Endothelial cell of umbilical vein (primary cell): ENCODE data around the gene CDH23. TPM values are rescaled to one million over a fixed set of nuclear protein-coding genes. Genes with fewer than 3 reads are reported as not detected.
A peak's percentile ranks its signal among the peaks of the same experiment; 100 is the strongest.

Experiments
- BruUV-seq: library from RNA; stranded (reverse); fragments of 400-500 nt; replicated peaks from 2 replicates; lab custom pipeline; 2021; lab: Mats Ljungman, UMichigan
- CTCF ChIA-PET: fragments of 300-600, 350-600 bp; sonication (Branson Sonifier 250); formaldehyde crosslinking; loops from one replicate; lab custom pipeline; 2021; ENCODE audit warnings: antibody characterized with exemption, inconsistent platforms; lab: Charles Lee
- POLR2A ChIA-PET: fragments of 300-600, 350-600 bp; sonication (Branson Sonifier 250); formaldehyde crosslinking; loops from one replicate; lab custom pipeline; 2021; ENCODE audit warnings: antibody characterized with exemption, inconsistent platforms; lab: Charles Lee
- DNase-seq: peaks from one replicate; pipeline ENCODE4 v3.0.0-alpha.2; 2011; ENCODE audit warnings: low read depth, low spot score
- FAIRE-seq: peaks from 2 replicates; lab custom pipeline; 2011; peaks lifted over from hg19 to GRCh38; lab: Jason Lieb, UNC
- H2AFZ ChIP-seq: 2 replicates; pipeline ENCODE4 v1.6.0; 2012; ENCODE audit warnings: low read depth, low read length, control low read depth, inconsistent platforms
- H3K27ac ChIP-seq: 2 replicates; pipeline ENCODE4 v1.5.1; 2011; ENCODE audit warnings: low read depth, mild to moderate bottlenecking, control low read depth, low read length, moderate library complexity; ENCODE audit not compliant: insufficient read depth
- H3K27me3 ChIP-seq, 2 experiments: 2 replicates each; pipeline versions ENCODE4 v1.6.0 to v1.6.1; 2011; ENCODE audit warnings: low read length in 2 of 2, mixed read lengths in 1 of 2; ENCODE audit not compliant: control insufficient read depth in 2 of 2, insufficient read depth in 2 of 2
- H3K36me3 ChIP-seq, 2 experiments: 2 replicates in 1 of 2; 3 replicates in 1 of 2; pipeline ENCODE4 v1.5.1; 2011; ENCODE audit warnings: low read length in 2 of 2, mild to moderate bottlenecking in 1 of 2, moderate library complexity in 1 of 2; ENCODE audit not compliant: control insufficient read depth in 2 of 2, insufficient read depth in 2 of 2; ENCODE audit errors: extremely low read depth in 1 of 2
- H3K4me1 ChIP-seq: 3 replicates; pipeline ENCODE4 v1.5.1; 2011; ENCODE audit warnings: mild to moderate bottlenecking, low read length; ENCODE audit not compliant: control insufficient read depth, insufficient read depth; ENCODE audit errors: extremely low read depth
- H3K4me2 ChIP-seq: 2 replicates; pipeline ENCODE4 v1.6.1; 2011; ENCODE audit warnings: low read length, control low read depth, mixed read lengths; ENCODE audit not compliant: insufficient read depth
- H3K4me3 ChIP-seq, 3 experiments: fragments of 200-600 bp in 1 of 3; sonication (generic), shearing (Covaris generic) in 1 of 3; replicated peaks in 1 of 3; 2 replicates each; pipeline ENCODE4 v1.5.1; 2011 to 2016; ENCODE audit warnings: control low read depth in 3 of 3, low read length in 3 of 3, mild to moderate bottlenecking in 2 of 3, inconsistent platforms in 1 of 3, low read depth in 1 of 3, moderate library complexity in 1 of 3; ENCODE audit not compliant: insufficient read depth in 1 of 3
- H3K79me2 ChIP-seq: 2 replicates; pipeline ENCODE4 v1.6.0; 2012; ENCODE audit warnings: low read length, inconsistent platforms; ENCODE audit not compliant: control insufficient read depth, insufficient read depth
- H3K9ac ChIP-seq: replicated peaks from 2 replicates; pipeline ENCODE3; 2011; ENCODE audit warnings: low read length, control low read depth; ENCODE audit not compliant: insufficient read depth; ENCODE audit errors: extremely low read depth
- H3K9me1 ChIP-seq: replicated peaks from 3 replicates; pipeline ENCODE4 v1.6.0; 2011; ENCODE audit warnings: mild to moderate bottlenecking, low read length; ENCODE audit not compliant: control insufficient read depth, insufficient read depth; ENCODE audit errors: extremely low read depth
- H3K9me3 ChIP-seq: replicated peaks from 2 replicates; pipeline ENCODE4 v1.5.1; 2012; ENCODE audit warnings: low read length, inconsistent platforms; ENCODE audit not compliant: control insufficient read depth, insufficient read depth
- H4K20me1 ChIP-seq: replicated peaks from 2 replicates; pipeline ENCODE3; 2011; ENCODE audit warnings: mild to moderate bottlenecking, low read length; ENCODE audit not compliant: control insufficient read depth, insufficient read depth; ENCODE audit errors: extremely low read depth
- FOS ChIP-seq: IDR thresholded peaks from 2 replicates; pipeline ENCODE4 v1.6.1; 2011; ENCODE audit warnings: mild to moderate bottlenecking, low read length, moderate library complexity, borderline replicate concordance; ENCODE audit not compliant: insufficient read depth
- GATA2 ChIP-seq: IDR thresholded peaks from 2 replicates; pipeline ENCODE4 v1.7.0; 2011; ENCODE audit warnings: low read depth, mild to moderate bottlenecking, moderate library complexity, mixed read lengths, low read length; ENCODE audit not compliant: insufficient read length, insufficient read depth
- POLR2AphosphoS5 ChIP-seq: IDR thresholded peaks from 2 replicates; pipeline ENCODE4 v1.6.1; 2012; ENCODE audit warnings: low read depth, mild to moderate bottlenecking, control low read depth, low read length, moderate library complexity; ENCODE audit not compliant: insufficient read depth
- dilution Hi-C: fragments of 300-500 bp; cut with MboI; formaldehyde crosslinking; loops from one replicate; pipeline ENCODE4 v1.15.0; 2019; ENCODE audit warnings: low sequenced_read_pairs; ENCODE audit not compliant: extremely low pct_ligation_motif_present
- intact Hi-C: fragments of 100-400 bp; cut with micrococcal nuclease; formaldehyde crosslinking; loops from one replicate; pipeline ENCODE4 v1.10.0; 2022
- microRNA-seq: library from miRNA; unstranded; fragments of <30 nt; microRNA quantifications from one replicate; pipeline ENCODE4 v1.2.0, GENCODE V29; 2021; ENCODE audit warnings: borderline number of aligned reads, borderline replicate concordance
- polyA plus RNA-seq, 4 experiments: library from polyadenylated mRNA; depleted of rRNA in 3 of 4; stranded (reverse) in 3 of 4; unstranded in 1 of 4; fragments of >200 nt; gene quantifications; 2 replicates each; pipeline versions ENCODE4 v1.2.1 to v1.2.3, GENCODE V29; 2011 to 2012; ENCODE audit warnings: missing spikeins in 1 of 4
- small RNA-seq: library from RNA; depleted of rRNA; stranded (forward); fragments of <200 nt; gene quantifications from one replicate; pipeline ENCODE3, GENCODE V24; 2012; ENCODE audit warnings: low replicate concordance, low read depth; ENCODE audit not compliant: insufficient read depth, insufficient read length
- total RNA-seq: library from RNA; stranded (reverse); gene quantifications from 2 replicates; pipeline ENCODE4 v1.2.3, GENCODE V29; 2021
- TF ChIP-seq, protein P1 (sequence below), 2 donors: IDR thresholded peaks; 1 replicate in 1 of 2; 2 replicates in 1 of 2; pipeline ENCODE4 v1.5.1; 2011; ENCODE audit warnings: low read length in 2 of 2, mild to moderate bottlenecking in 2 of 2, moderate library complexity in 2 of 2, control low read depth in 1 of 2, inconsistent platforms in 1 of 2, low read depth in 1 of 2; ENCODE audit not compliant: insufficient read depth in 1 of 2; ENCODE audit errors: extremely low read depth in 1 of 2

Gene CDH23
- total and polyA plus RNA-seq, 2 donors (not counting 3 experiments of a cell fraction or from before 2014, with no cell fraction given) = not detected

- H3K79me2 ChIP-seq = no peaks in the 10 kb centered on the region
- no peak overlapping the region for H3K9ac ChIP-seq
- no peaks in the 10 kb centered on the region for H3K36me3 ChIP-seq
- DNase-seq (no peak), FAIRE-seq (peak; percentile 54)
- H3K9me3 ChIP-seq = no peaks in the 10 kb centered on the region
- no peaks in the 10 kb centered on the region for H3K27me3 ChIP-seq
- POLR2A ChIA-PET = no interaction called here
- intact Hi-C loops = no loop called here
- no TSS peak for BruUV-seq
- no peaks in the 10 kb centered on the region for H3K9me1 ChIP-seq
- TF ChIP-seq FOS = peak; percentile 66
- TF ChIP-seq POLR2AphosphoS5 = no peak
- TF ChIP-seq GATA2 = no peak
- TF ChIP-seq, protein P1, sequence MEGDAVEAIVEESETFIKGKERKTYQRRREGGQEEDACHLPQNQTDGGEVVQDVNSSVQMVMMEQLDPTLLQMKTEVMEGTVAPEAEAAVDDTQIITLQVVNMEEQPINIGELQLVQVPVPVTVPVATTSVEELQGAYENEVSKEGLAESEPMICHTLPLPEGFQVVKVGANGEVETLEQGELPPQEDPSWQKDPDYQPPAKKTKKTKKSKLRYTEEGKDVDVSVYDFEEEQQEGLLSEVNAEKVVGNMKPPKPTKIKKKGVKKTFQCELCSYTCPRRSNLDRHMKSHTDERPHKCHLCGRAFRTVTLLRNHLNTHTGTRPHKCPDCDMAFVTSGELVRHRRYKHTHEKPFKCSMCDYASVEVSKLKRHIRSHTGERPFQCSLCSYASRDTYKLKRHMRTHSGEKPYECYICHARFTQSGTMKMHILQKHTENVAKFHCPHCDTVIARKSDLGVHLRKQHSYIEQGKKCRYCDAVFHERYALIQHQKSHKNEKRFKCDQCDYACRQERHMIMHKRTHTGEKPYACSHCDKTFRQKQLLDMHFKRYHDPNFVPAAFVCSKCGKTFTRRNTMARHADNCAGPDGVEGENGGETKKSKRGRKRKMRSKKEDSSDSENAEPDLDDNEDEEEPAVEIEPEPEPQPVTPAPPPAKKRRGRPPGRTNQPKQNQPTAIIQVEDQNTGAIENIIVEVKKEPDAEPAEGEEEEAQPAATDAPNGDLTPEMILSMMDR (IDR thresholded peaks at IDR 0.05; ENCODE audit: extremely low read depth in 1 of 2, insufficient read depth in 1 of 2, low read depth in 1 of 2, low read length in 2 of 2) = no peak
- no peaks in the 10 kb centered on the region for H4K20me1 ChIP-seq
- CTCF ChIA-PET = interaction anchor here (1.8 kb wide), 1 partner anchor 32 kb away, joined by 6 read pairs; no protein-coding TSS in a partner anchor
- peaks cover 14% of the 10 kb centered on the region for H3K4me1 ChIP-seq
- H3K4me3 ChIP-seq = no peak overlapping the region
- dilution Hi-C loops = no loop called here
- no peak overlapping the region for H3K27ac ChIP-seq
- no peak overlapping the region for H2AFZ ChIP-seq
- H3K4me2 ChIP-seq = no peak overlapping the region
Observed at GRCh38 chr10:71864911-71865361, 468.2 kb downstream of the CDH23 start.

Small RNAs within 50 kb of the gene (microRNA-seq; reads per million reads assigned to microRNA genes)
- not detected for gene MIR7152

Small RNAs within 50 kb of the gene (small RNA-seq; reads per million reads assigned to genes)
- gene MIR7152 (not detected), gene RNU7-38P (not detected)

Other genes with a start within 250 kb of the CDH23 start
- gene UNC5B, start 184.3 kb upstream of the CDH23 start, total RNA-seq = 2.5 and 5.4 TPM in 2 replicates
- 0.39 and 0.57 TPM in 2 replicates for gene UNC5B, start 184.3 kb upstream of the CDH23 start, polyA plus RNA-seq
- 3.5 and 5.0 TPM in 2 replicates for gene SLC29A3, start 77.7 kb upstream of the CDH23 start, total RNA-seq
- gene SLC29A3, start 77.7 kb upstream of the CDH23 start, polyA plus RNA-seq = 8.7 and 9.1 TPM in 2 replicates